Measurements from ENCODE around the gene MMP17.

- no peak for TF ChIP-seq CTCF (IDR thresholded peaks at IDR 0.05)
- TF ChIP-seq POLR2A (IDR thresholded peaks at IDR 0.05): no peak
- no peak for TF ChIP-seq POLR2AphosphoS5 (IDR thresholded peaks at IDR 0.05)
- no peak for TF ChIP-seq EP300 (IDR thresholded peaks at IDR 0.05; ENCODE audit: low read depth)
Measured at GRCh38 chr12:131871677-131872076, 43.5 kb downstream of the MMP17 start.
